A549 (cell line): ENCODE results near the gene KMT2D.

Experiments used
- CHD4 ChIP-seq: fragments of 200-600 bp; sonication (generic); IDR thresholded peaks from 2 replicates; pipeline ENCODE4 v1.6.1; 2016; ENCODE audit warnings: antibody characterized with exemption, mild to moderate bottlenecking, borderline replicate concordance
- EP300 ChIP-seq, 2 experiments: fragments of >200 bp; sonication (Bioruptor Twin); formaldehyde crosslinking; IDR thresholded peaks; 2 replicates in 1 of 2; 3 replicates in 1 of 2; pipeline ENCODE4 v1.6.1; 2016 to 2017
- POLR2A ChIP-seq: IDR thresholded peaks from 2 replicates; pipeline ENCODE4 v1.6.1; 2012; ENCODE audit warnings: mild to moderate bottlenecking, low read length
- RAD21 ChIP-seq, 2 experiments: fragments of >200 bp in 1 of 2; sonication (Bioruptor Twin) in 1 of 2; formaldehyde crosslinking in 1 of 2; IDR thresholded peaks in 1 of 2; conservative IDR thresholded peaks in 1 of 2; 2 replicates in 1 of 2; 3 replicates in 1 of 2; pipeline ENCODE4 v1.6.1; 2012 to 2018; ENCODE audit warnings: inconsistent platforms in 1 of 2
- RFX5 ChIP-seq: fragments of 450-650 bp; IDR thresholded peaks from 2 replicates; pipeline ENCODE4 v1.7.1; 2014; ENCODE audit warnings: antibody characterized with exemption, mild to moderate bottlenecking, moderate library complexity
- RNF2 ChIP-seq: fragments of 200-600 bp; sonication (generic); IDR thresholded peaks from 2 replicates; pipeline ENCODE4 v1.6.1; 2016; ENCODE audit warnings: low read depth, mild to moderate bottlenecking, antibody characterized with exemption, moderate library complexity, borderline replicate concordance
- ZSCAN20 ChIP-seq: fragments of 250-450 bp; sonication (Bioruptor Pico); IDR thresholded peaks from 2 replicates; pipeline ENCODE4 v1.8.0; 2022; ENCODE audit warnings: mild to moderate bottlenecking, moderate library complexity
- TF ChIP-seq, protein P1 (sequence below): IDR thresholded peaks from 2 replicates; pipeline ENCODE4 v1.6.1; 2012
- TF ChIP-seq, protein P2 (sequence below): IDR thresholded peaks from 2 replicates; pipeline ENCODE4 v1.6.1; 2012
- TF ChIP-seq, protein P3 (sequence below): fragments of >200 bp; sonication (Bioruptor Twin); formaldehyde crosslinking; IDR thresholded peaks from 3 replicates; pipeline ENCODE4 v1.5.1; 2016
- TF ChIP-seq, protein P4 (sequence below): fragments of 150-350 bp; IDR thresholded peaks from 2 replicates; pipeline ENCODE4 v1.6.1; 2014; ENCODE audit warnings: low read depth, mild to moderate bottlenecking, low read length

DNA sequence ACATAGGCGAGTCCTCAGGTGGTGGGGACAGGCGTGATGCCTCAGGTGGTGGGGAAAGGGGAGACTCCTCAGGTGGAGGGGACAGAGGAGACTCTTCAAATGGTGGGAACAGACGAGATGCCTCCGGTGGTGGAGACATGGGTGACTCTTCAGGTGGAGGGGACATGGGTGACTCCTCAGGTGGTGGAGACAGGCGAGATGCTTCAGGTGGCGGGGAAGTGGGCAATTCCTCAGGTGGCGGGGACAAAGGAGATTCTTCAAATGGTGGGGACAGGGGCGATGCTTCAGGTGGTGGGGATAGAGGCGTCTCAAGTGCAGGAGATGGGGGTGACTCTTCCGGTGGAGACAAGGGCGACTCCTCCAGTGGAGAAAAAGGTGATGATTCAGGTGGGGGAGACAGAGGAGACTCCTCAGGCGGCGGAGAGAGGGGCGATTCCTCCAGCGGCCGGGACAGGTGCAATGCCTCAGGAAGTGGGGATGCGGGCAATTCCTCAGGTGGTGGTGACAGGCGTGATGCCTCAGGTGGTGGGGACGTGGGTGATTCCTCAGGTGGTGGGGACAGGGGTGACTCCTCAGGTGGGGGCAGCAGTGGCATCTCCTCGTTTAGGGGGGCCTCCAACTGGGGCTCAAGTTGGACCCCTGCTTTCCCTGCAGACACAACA, 8.7 kb downstream of the KMT2D start:
- TF ChIP-seq, protein P1, sequence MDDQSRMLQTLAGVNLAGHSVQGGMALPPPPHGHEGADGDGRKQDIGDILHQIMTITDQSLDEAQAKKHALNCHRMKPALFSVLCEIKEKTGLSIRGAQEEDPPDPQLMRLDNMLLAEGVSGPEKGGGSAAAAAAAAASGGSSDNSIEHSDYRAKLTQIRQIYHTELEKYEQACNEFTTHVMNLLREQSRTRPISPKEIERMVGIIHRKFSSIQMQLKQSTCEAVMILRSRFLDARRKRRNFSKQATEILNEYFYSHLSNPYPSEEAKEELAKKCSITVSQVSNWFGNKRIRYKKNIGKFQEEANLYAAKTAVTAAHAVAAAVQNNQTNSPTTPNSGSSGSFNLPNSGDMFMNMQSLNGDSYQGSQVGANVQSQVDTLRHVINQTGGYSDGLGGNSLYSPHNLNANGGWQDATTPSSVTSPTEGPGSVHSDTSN = no peak
- TF ChIP-seq, protein P2, sequence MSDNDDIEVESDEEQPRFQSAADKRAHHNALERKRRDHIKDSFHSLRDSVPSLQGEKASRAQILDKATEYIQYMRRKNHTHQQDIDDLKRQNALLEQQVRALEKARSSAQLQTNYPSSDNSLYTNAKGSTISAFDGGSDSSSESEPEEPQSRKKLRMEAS = no peak
- TF ChIP-seq RFX5 (no peak), CHD4 (no peak), RNF2 (no peak), POLR2A (no peak), RAD21 (conservative IDR thresholded peaks at IDR 0.05 in 1 of 2, IDR thresholded peaks at IDR 0.05 in 1 of 2) (no peak), EP300 (IDR thresholded peaks at IDR 0.05) (no peak), ZSCAN20 (CRISPR knock-in tag) (no peak)
- TF ChIP-seq, protein P3, sequence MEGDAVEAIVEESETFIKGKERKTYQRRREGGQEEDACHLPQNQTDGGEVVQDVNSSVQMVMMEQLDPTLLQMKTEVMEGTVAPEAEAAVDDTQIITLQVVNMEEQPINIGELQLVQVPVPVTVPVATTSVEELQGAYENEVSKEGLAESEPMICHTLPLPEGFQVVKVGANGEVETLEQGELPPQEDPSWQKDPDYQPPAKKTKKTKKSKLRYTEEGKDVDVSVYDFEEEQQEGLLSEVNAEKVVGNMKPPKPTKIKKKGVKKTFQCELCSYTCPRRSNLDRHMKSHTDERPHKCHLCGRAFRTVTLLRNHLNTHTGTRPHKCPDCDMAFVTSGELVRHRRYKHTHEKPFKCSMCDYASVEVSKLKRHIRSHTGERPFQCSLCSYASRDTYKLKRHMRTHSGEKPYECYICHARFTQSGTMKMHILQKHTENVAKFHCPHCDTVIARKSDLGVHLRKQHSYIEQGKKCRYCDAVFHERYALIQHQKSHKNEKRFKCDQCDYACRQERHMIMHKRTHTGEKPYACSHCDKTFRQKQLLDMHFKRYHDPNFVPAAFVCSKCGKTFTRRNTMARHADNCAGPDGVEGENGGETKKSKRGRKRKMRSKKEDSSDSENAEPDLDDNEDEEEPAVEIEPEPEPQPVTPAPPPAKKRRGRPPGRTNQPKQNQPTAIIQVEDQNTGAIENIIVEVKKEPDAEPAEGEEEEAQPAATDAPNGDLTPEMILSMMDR = no peak
- TF ChIP-seq, protein P4, sequence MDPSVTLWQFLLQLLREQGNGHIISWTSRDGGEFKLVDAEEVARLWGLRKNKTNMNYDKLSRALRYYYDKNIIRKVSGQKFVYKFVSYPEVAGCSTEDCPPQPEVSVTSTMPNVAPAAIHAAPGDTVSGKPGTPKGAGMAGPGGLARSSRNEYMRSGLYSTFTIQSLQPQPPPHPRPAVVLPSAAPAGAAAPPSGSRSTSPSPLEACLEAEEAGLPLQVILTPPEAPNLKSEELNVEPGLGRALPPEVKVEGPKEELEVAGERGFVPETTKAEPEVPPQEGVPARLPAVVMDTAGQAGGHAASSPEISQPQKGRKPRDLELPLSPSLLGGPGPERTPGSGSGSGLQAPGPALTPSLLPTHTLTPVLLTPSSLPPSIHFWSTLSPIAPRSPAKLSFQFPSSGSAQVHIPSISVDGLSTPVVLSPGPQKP = no peak
